ENCODE measurements around the gene BAD.

The BAD gene

DNA sequence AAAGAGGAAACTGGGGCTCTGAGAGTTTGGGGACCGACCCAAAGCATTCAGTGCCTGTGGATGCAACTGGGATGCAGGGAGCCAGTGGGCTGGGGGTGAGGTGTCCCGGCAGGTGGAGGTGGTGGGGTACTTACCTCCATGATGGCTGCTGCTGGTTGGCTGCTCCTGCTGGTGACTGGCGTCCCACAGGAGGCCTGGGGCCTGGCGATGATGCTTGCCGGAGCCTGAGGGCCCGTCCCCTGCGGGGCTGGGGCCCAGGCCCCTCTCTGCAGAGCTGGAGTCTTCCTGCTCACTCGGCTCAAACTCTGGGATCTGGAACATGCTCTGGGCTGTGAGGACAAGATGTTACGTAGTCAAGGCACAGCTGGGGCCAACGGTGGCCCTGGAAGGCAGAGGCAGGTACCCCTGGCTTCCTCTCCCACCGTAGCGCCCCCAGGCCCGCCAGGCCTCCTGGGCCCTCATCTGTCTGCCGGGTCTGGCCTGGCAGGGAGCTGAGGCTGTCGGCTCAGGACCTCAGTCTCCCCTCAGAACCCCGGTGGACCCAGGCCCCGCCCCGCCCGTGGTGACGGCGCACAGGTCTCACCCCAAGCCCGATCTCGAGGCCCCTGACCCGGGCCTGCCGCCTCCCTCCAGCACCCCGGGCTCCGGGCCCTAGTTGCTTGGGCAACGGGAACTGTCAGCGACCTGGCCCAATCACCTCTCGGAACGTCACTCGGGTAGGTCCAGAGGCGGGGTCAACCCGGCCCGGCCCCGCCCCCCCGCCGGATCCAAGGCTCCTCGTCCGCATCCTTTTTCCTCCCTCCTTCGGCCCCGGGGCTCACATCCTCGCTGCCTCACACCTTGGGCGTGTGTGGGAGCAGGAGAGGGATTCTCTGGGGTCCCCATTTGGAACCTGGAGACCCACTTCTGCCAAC is at the start of gene BAD:
Gene BAD, minus strand, starts transcription at position 618 of the 914 bp plus-strand sequence. Its CDS starts 297 bp downstream, at position 321.
- in situ Hi-C loops (cut with MboI; ENCODE audit: low sequenced_read_pairs, unreplicated experiment), result loop anchor here (25.0 kb wide), 1 partner anchor 297 kb away; the partner anchor contains the start of gene OTUB1
- TF ChIP-seq, protein P1, sequence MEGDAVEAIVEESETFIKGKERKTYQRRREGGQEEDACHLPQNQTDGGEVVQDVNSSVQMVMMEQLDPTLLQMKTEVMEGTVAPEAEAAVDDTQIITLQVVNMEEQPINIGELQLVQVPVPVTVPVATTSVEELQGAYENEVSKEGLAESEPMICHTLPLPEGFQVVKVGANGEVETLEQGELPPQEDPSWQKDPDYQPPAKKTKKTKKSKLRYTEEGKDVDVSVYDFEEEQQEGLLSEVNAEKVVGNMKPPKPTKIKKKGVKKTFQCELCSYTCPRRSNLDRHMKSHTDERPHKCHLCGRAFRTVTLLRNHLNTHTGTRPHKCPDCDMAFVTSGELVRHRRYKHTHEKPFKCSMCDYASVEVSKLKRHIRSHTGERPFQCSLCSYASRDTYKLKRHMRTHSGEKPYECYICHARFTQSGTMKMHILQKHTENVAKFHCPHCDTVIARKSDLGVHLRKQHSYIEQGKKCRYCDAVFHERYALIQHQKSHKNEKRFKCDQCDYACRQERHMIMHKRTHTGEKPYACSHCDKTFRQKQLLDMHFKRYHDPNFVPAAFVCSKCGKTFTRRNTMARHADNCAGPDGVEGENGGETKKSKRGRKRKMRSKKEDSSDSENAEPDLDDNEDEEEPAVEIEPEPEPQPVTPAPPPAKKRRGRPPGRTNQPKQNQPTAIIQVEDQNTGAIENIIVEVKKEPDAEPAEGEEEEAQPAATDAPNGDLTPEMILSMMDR (IDR thresholded peaks at IDR 0.05; ENCODE audit: borderline replicate concordance, control extremely low read depth, extremely low read depth, insufficient read depth, missing control alignments), result no peak
- DNase-seq (ENCODE audit: low spot score), result peak; percentile 99

DNA sequence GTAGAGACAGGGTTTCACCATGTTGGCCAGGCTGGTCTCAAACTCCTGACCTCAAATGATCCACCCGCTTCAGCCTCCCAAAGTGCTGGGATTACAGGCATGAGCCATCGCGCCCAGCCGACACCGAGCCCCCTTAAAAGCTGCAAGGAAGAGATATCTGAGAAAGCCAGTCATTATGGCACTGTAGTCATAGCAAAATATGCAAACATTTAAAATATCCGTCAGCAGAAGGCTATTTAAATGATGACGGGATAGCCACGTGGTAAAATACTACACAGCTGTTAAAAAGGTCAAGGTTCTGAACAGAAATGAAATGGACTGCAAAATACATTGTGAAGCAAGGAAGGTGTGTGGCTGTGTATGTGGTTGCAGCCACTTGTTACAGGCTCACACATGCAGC is 49.1 kb upstream of the BAD start:
- DNase-seq (ENCODE audit: low spot score), result no peak
- in situ Hi-C loops (cut with MboI; ENCODE audit: low sequenced_read_pairs, unreplicated experiment), result no loop called here
- TF ChIP-seq, protein P1 (IDR thresholded peaks at IDR 0.05; ENCODE audit: borderline replicate concordance, control extremely low read depth, extremely low read depth, insufficient read depth, missing control alignments), result no peak

DNA sequence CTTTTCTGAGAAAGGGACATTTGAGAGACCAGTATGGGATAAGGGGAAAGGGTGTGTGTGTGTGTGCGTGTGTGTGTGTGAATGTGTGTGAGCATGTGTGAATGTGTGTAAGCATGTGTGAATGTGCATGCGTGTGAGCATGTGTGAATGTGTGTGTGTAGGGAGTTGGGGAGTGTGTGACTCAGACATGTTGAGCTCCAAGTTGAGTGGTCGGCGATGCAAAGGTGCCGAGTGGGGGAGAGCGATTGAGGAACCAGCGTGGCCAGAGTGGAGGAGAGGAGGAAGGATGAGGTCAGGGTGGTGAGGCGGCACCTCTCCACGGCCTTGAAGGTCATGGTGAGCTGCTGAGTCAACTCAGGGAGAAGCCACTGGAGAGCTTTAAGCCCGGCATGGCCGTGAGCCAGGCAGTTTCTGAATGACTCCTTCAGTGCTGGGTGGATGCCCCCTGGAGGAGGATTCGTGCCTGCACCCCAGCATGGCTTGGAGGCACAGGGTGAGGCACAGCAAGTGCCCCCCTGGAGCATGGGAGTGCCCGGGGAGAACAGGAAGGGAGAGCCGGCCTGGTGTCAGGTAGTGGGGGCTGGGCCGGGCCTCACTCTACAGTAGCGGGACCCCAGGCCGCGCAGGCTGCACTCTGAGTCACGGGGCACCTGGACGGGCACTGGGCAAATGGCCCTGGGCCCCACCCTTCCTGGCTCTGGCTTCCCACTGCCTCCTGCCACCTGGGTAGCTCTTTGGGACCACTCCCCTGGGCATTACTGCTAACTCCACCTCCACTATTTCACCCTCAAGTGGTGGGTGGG is 47.3 kb upstream of the BAD start:
- TF ChIP-seq, protein P1 (IDR thresholded peaks at IDR 0.05; ENCODE audit: borderline replicate concordance, control extremely low read depth, extremely low read depth, insufficient read depth, missing control alignments), result peak; percentile 73
- peak; percentile 83 for DNase-seq (ENCODE audit: low spot score)
- in situ Hi-C loops (cut with MboI; ENCODE audit: low sequenced_read_pairs, unreplicated experiment), result no loop called here

DNA sequence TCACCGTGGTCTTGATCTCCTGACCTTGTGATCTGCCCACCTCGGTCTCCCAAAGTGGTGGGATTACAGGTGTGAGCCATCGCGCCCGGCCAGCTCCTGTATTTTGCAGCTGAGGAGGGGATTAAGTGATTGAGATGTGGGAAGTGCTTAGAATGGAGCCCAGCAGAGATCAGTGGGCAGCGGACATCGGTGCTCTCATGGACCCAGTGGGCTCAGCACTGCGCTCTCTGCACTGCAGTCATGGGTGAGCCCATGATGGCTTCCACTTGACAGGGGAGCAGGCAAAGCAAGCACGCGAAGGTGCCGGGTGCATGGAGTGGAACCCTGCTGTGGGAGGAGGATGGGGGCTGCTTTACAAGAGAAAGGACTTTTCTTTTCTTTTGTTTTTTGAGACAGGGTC is 46.4 kb upstream of the BAD start:
- no peak for DNase-seq (ENCODE audit: low spot score)
- in situ Hi-C loops (cut with MboI; ENCODE audit: low sequenced_read_pairs, unreplicated experiment), result no loop called here

DNA sequence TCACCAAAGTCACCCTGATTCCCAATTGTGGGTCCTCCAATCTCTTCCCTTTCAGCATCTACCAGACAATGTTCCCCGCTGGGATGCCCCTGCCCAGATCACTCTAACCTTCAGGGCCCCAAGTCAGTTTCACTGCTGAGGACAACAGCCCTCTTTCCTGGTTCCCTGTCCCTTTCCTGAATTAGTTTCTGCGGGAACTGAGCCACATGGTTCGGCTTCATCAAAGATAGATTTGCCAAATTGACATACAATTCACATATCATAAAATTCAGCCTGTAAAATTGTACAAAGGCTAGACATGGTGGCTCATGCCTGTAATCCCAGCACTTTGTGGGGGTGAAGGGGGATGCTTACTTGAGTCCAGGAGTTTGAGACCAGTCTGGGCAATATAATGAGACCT is 43.5 kb upstream of the BAD start:
- in situ Hi-C loops (cut with MboI; ENCODE audit: low sequenced_read_pairs, unreplicated experiment), result no loop called here
- TF ChIP-seq, protein P1 (IDR thresholded peaks at IDR 0.05; ENCODE audit: borderline replicate concordance, control extremely low read depth, extremely low read depth, insufficient read depth, missing control alignments), result no peak
- no peak for DNase-seq (ENCODE audit: low spot score)

More for the DNA sequence above, 46.4 kb upstream of the BAD start:
- TF ChIP-seq, protein P1 (IDR thresholded peaks at IDR 0.05; ENCODE audit: borderline replicate concordance, control extremely low read depth, extremely low read depth, insufficient read depth, missing control alignments), result no peak

DNA sequence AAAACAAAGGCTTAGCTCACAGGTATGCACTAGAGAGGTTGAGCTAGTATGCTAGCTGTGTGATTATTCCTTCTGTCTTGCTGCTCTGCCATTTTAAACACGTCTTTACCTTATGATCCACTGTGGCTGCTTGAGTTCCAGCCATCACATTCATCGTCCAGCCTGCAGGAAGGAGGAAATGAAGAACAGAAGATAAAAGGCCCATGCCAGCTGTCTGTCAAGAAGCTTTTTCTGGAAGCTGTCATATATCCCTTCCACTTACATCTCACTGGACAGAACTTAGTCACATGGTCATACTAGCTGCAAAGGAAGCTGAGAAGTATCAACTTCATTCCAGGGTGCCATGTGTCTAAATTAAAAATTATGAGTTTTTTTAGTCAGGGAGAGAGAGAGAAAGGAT is 42.9 kb upstream of the BAD start:
- DNase-seq (ENCODE audit: low spot score), result no peak
- in situ Hi-C loops (cut with MboI; ENCODE audit: low sequenced_read_pairs, unreplicated experiment), result no loop called here
- TF ChIP-seq, protein P1 (IDR thresholded peaks at IDR 0.05; ENCODE audit: borderline replicate concordance, control extremely low read depth, extremely low read depth, insufficient read depth, missing control alignments), result no peak

Measured in GM13976 (cell line).